ENCODE measurements around the gene VPS13C.

VPS13C gene

DNA sequence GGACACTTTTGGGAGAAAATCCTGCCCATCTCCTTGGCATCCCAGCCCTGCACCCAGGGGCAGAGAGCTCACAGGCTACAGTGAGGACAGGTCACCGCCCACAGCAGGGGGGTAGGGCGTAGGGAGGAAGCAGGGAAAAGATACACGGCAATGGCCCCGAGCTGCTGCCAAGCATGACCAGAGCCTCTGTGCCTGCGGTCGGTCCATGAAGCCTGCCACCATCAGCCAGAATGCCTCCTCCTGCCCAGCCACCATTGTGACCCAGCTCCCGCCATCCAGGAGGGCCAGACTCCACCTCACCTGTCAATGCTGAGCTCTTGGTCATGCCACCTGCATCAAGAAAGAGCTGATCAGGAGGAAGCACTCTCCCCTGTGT, 230.7 kb downstream of the VPS13C start:
- DNase-seq (ENCODE audit: low spot score) = no peak
- ChIA-PET CTCF (interaction anchor here (0.5 kb wide), 1 partner anchor 480 kb away, joined by 3 read pairs; no protein-coding TSS in a partner anchor), POLR2A (ENCODE audit: low non-redundant PET) (no interaction called here)

GRCh38 chr15:61828860-61829513, 231.3 kb downstream of the VPS13C start:
- H3K27ac ChIP-seq = no peak overlapping the region
- DNase-seq (ENCODE audit: low spot score) = no peak
- TF ChIP-seq, protein P1, sequence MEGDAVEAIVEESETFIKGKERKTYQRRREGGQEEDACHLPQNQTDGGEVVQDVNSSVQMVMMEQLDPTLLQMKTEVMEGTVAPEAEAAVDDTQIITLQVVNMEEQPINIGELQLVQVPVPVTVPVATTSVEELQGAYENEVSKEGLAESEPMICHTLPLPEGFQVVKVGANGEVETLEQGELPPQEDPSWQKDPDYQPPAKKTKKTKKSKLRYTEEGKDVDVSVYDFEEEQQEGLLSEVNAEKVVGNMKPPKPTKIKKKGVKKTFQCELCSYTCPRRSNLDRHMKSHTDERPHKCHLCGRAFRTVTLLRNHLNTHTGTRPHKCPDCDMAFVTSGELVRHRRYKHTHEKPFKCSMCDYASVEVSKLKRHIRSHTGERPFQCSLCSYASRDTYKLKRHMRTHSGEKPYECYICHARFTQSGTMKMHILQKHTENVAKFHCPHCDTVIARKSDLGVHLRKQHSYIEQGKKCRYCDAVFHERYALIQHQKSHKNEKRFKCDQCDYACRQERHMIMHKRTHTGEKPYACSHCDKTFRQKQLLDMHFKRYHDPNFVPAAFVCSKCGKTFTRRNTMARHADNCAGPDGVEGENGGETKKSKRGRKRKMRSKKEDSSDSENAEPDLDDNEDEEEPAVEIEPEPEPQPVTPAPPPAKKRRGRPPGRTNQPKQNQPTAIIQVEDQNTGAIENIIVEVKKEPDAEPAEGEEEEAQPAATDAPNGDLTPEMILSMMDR (conservative IDR thresholded peaks at IDR 0.05; ENCODE audit: low read depth) = no peak
- POLR2A ChIA-PET (ENCODE audit: low non-redundant PET) = no interaction called here
- CTCF ChIA-PET = interaction anchor here (0.5 kb wide), 1 partner anchor 481 kb away, joined by 3 read pairs; no protein-coding TSS in a partner anchor

More for the DNA sequence above, 230.7 kb downstream of the VPS13C start:
- TF ChIP-seq, protein P1 (conservative IDR thresholded peaks at IDR 0.05; ENCODE audit: low read depth) = no peak
- H3K27ac ChIP-seq = no peak overlapping the region

- no peak overlapping the region for H3K27ac ChIP-seq
- CTCF ChIA-PET = interaction anchor here (0.7 kb wide), 1 partner anchor 296 kb away, joined by 3 read pairs; no protein-coding TSS in a partner anchor
- POLR2A ChIA-PET (ENCODE audit: low non-redundant PET) = no interaction called here
These were observed 232.2 kb downstream of the VPS13C start for GRCh38 chr15:61828008-61828407.

DNA sequence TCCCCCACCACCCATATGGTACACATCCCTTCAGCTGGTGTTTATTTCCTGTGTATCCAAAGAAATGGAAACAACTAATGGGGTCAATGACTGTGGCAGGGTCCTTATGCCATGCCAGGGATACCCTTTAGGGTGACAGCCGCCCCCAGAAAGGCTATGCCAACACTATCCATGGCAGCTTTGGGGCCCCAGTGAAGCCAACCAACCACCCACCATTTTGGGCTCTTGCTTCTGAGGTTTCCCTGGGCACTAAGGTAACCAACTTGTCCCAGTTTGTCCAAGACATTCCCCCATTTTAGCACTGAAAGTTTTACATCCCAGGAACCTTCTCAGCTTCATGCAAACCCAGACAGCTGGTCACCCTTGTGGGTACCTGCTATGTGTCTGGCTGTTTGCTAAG, 233.1 kb downstream of the VPS13C start:
- TF ChIP-seq, protein P1 (conservative IDR thresholded peaks at IDR 0.05; ENCODE audit: low read depth) = no peak
- ChIA-PET CTCF (interaction anchor here (0.7 kb wide), 3 partner anchors 8 to 610 kb away, joined by 3 to 4 read pairs (median 3); no protein-coding TSS in a partner anchor), POLR2A (ENCODE audit: low non-redundant PET) (no interaction called here)

More at GRCh38 chr15:61828008-61828407, 232.2 kb downstream of the VPS13C start:
- TF ChIP-seq, protein P1 (conservative IDR thresholded peaks at IDR 0.05; ENCODE audit: low read depth) = no peak
- no peak for DNase-seq (ENCODE audit: low spot score)

DNA sequence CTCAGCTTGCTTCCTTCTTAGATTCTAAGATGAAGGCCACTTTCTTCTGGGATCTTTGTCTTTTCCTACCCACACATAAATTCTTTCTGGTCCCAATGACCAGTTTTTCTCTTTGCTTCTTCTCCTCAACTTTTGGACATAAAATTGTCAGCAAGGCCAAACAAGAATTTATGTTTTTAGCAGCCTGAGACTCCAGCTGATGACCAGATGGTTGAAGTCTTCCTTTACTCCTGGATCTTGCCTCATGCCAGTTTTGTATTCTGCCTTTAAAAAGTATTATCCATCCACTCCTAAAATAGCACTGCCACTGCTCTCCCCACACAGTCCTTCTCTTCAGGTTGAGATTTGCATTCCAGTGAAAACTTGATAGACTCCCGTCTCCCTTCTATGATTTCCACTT, 236.0 kb downstream of the VPS13C start:
- DNase-seq (ENCODE audit: low spot score) = no peak
- ChIA-PET CTCF (no interaction called here), POLR2A (ENCODE audit: low non-redundant PET) (no interaction called here)
- H3K27ac ChIP-seq = no peak overlapping the region
- TF ChIP-seq, protein P1 (conservative IDR thresholded peaks at IDR 0.05; ENCODE audit: low read depth) = no peak

More for the DNA sequence above, 233.1 kb downstream of the VPS13C start:
- no peak overlapping the region for H3K27ac ChIP-seq
- no peak for DNase-seq (ENCODE audit: low spot score)

DNA sequence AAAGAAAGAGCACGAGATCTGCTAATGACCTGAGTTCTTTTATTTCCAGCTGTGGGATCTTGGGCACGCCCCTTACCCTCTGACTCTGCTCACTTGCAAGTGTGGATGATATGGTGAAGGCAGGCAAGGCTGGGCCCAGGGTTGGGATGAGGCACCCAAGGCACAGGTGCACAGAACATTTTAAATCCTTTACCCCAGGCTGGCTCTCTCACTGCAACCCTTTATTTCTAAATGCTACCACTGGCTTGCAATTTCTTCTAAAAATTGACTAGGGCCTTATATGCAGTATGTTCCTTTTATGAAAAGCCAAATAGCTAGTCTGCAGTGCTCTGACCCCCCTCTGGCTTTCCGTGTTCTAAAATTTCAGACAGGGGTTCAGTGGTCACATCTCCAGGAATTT, 237.7 kb downstream of the VPS13C start:
- POLR2A ChIA-PET (ENCODE audit: low non-redundant PET) = no interaction called here
- CTCF ChIA-PET = no interaction called here
- no peak for DNase-seq (ENCODE audit: low spot score)
- TF ChIP-seq, protein P1 (conservative IDR thresholded peaks at IDR 0.05; ENCODE audit: low read depth) = no peak
- no peak overlapping the region for H3K27ac ChIP-seq

Data from RWPE1 (cell line).